Right lobe of liver (tissue), 6 donors: ENCODE data around the gene TTC6. TPM values are rescaled to one million over a fixed set of nuclear protein-coding genes. Genes with fewer than 3 reads are reported as not detected.

Experiments used
- ATAC-seq, 4 donors: fragments of 200-7000 bp; cut with Tn5 transposase; one replicate each; pipeline ENCODE4 v1.9.1; 2020; ENCODE audit warnings: mild to moderate bottlenecking in 4 of 4, moderate library complexity in 4 of 4
- DNase-seq, 3 donors: peaks; one replicate each; pipeline ENCODE4 v3.0.0-alpha.2; 2020
- H3K27ac ChIP-seq, 3 donors: fragments of 200-600 bp; one replicate each; pipeline ENCODE4 v1.8.0; 2022
- H3K27me3 ChIP-seq, 2 donors: fragments of 200-600 bp; one replicate each; pipeline ENCODE4 v1.8.0; 2022
- H3K36me3 ChIP-seq, 4 donors: fragments of 200-600 bp; sonication (generic) in 1 of 4; one replicate each; pipeline versions ENCODE4 v1.5.1 to v1.8.0; 2017 to 2022; ENCODE audit warnings: control low read depth in 1 of 4
- H3K4me1 ChIP-seq, 4 donors: fragments of 200-600 bp; sonication (generic) in 1 of 4; one replicate each; pipeline versions ENCODE4 v1.5.1 to v1.8.0; 2017 to 2022; ENCODE audit warnings: control low read depth in 1 of 4
- H3K4me3 ChIP-seq, 3 donors: fragments of 200-600 bp; one replicate each; pipeline ENCODE4 v1.8.0; 2022
- H3K9me3 ChIP-seq, 4 donors: fragments of 200-600 bp; sonication (generic) in 1 of 4; one replicate each; pipeline versions ENCODE4 v1.5.1 to v1.8.0; 2017 to 2022; ENCODE audit warnings: control low read depth in 1 of 4
- POLR2A ChIP-seq: fragments of 450-650 bp; IDR thresholded peaks from one replicate; pipeline ENCODE4 v1.6.1; 2017; ENCODE audit warnings: antibody characterized with exemption, mild to moderate bottlenecking
- WGBS: methylation state at CpG from one replicate; pipeline ENCODE4 v1.1.6; 2018; ENCODE audit warnings: low coverage, low lambda C conversion rate; ENCODE audit not compliant: insufficient coverage; ENCODE audit errors: missing lambda C conversion rate; 5-methylcytosine and 5-hydroxymethylcytosine counted together
- intact Hi-C, 2 donors: fragments of 100-400 bp; cut with DNase I; formaldehyde crosslinking; loops; one replicate each; pipeline versions ENCODE4 v1.11.2 to v1.14.1; 2022
- total RNA-seq, 6 experiments: library from RNA; depleted of rRNA in 2 of 6; stranded (reverse); fragments of >200 nt in 2 of 6; fragmentation: NEBNext Ultra II Directional in 3 of 6; extraction: Animal tissue kit (Norgen Biotek cat#: 25700) in 3 of 6; gene quantifications; one replicate each; pipeline versions ENCODE4 v1.1.0 to v1.2.4, GENCODE V29; 2016 to 2023
- TF ChIP-seq, protein P1 (sequence below), 4 donors: fragments of 200-600 bp in 3 of 4; fragments of 450-650 bp in 1 of 4; IDR thresholded peaks; one replicate each; pipeline versions ENCODE4 v1.5.1 to v1.8.0; 2016 to 2022; ENCODE audit warnings: antibody characterized with exemption in 4 of 4, mild to moderate bottlenecking in 2 of 4
- donor health status: DM: no; HTN: yes; CAD: no.
- donor health status: DM: no; HTN: no; CAD: no.
- donor health status: DM: no; HTN: no; CAD: no.
- donor health status: DM: no; HTN: yes; CAD: no.
- donor health status: DM: no; HTN: yes; CAD: no.

The TTC6 gene
- total RNA-seq, 6 experiments from 2014 or later, result 3.7 to 10.4 (median 4.6) TPM

DNA sequence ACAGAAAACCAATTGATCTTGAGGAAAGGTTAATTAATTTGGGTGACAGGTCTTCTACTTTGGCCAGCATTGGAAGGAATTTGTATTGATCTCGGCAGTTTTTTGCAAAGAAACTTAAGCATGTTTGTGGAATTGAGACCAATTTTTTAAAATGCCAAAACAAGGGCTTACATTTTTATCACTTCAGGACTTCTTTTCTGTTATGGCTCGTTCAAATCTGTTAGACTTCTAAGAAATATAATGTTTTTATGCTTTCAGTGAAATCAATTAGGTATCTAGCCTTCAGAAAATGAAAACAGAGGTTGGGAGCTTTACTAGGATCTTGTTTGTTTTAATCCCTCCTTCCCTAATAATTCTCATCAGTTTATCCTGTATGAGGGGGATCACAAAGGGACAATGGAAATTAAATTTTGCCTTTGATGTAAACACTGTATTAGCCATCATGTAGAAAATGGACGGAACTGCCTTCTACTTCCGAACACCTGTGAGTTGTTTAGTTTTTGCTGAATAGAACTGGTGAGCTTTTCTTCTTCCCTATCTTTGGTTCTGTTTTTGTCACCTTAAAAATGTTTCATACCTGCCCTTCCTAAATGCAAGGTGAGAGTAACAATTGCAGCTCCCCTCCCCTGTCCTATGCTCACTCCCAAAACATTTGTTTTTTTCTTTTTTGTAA is 8.2 kb upstream of the TTC6 start:
- Histone ChIP-seq H3K9me3 (no peaks in the 10 kb centered on the region), H3K4me1 (peaks cover 0 to 19% (median 0%) of the 10 kb centered on the region in 4 donors), H3K27ac (peak overlapping the region; percentile 88 to 97 (median 93)), H3K27me3 (no peaks in the 10 kb centered on the region), H3K36me3 (no peaks in the 10 kb centered on the region), H3K4me3 (peak overlapping the region; percentile 20 to 85 (median 65))
- intact Hi-C loops, result no loop called here
- TF ChIP-seq POLR2A, result no peak
- TF ChIP-seq, protein P1, sequence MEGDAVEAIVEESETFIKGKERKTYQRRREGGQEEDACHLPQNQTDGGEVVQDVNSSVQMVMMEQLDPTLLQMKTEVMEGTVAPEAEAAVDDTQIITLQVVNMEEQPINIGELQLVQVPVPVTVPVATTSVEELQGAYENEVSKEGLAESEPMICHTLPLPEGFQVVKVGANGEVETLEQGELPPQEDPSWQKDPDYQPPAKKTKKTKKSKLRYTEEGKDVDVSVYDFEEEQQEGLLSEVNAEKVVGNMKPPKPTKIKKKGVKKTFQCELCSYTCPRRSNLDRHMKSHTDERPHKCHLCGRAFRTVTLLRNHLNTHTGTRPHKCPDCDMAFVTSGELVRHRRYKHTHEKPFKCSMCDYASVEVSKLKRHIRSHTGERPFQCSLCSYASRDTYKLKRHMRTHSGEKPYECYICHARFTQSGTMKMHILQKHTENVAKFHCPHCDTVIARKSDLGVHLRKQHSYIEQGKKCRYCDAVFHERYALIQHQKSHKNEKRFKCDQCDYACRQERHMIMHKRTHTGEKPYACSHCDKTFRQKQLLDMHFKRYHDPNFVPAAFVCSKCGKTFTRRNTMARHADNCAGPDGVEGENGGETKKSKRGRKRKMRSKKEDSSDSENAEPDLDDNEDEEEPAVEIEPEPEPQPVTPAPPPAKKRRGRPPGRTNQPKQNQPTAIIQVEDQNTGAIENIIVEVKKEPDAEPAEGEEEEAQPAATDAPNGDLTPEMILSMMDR (IDR thresholded peaks at IDR 0.05), result no peak
- no peak for DNase-seq
- WGBS, result 0% methylated on average over 4 of the region's 4 CpGs
- ATAC-seq, result no peak

DNA sequence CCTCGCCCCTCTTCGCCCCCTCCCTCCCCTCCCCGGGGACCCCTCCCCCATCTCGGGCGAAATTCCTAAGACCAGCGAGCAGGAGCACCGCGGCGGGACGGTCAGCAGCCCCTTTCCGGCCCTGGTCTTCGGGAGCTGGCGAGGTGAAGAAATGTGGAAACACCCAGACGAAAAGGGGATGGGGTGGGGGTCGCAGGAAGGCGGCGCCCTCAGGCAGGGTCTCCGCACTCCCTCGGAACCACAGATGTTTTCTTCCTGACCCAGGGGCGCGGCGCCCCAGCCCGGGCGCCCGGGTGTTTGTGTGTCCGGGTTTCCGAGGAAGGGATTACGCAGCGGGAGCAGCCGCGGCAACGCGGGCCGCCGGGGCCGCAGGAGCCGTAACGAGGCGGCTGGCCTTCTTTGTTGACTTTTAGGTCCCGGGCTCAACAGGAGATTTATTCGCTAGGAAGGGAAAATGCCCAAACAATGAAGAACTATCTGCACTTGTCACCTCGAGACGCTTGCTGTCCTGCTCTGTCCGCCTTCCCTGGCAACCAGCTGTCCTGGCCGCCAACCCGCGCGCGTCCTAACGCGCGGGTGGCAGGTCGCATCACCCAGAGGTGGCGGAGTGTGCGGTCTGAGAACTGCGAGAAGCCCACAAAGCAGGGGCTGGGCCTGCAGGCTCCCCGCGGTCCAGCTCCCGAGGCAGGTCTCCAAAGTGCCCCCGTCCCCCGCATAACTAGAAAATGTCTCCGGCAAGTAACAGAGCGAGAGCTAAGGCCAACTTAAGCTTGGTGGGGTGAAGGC is 7.4 kb upstream of the TTC6 start:
- no peaks in the 10 kb centered on the region for H3K36me3 ChIP-seq
- peak; percentile 10 to 32 (median 12) for ATAC-seq
- peak overlapping the region; percentile 20 to 85 (median 65) for H3K4me3 ChIP-seq
- no peaks in the 10 kb centered on the region for H3K27me3 ChIP-seq
- WGBS, result 5% methylated on average over 40 of the region's 63 CpGs
- intact Hi-C loops, result no loop called here
- TF ChIP-seq, protein P1 (IDR thresholded peaks at IDR 0.05), result no peak
- TF ChIP-seq POLR2A, result no peak
- peak in 1 of 3 donors; percentile 38 for DNase-seq
- H3K4me1 ChIP-seq, result peaks cover 0 to 15% (median 0%) of the 10 kb centered on the region in 4 donors
- no peaks in the 10 kb centered on the region for H3K9me3 ChIP-seq
- H3K27ac ChIP-seq, result peak overlapping the region; percentile 88 to 97 (median 93)

DNA sequence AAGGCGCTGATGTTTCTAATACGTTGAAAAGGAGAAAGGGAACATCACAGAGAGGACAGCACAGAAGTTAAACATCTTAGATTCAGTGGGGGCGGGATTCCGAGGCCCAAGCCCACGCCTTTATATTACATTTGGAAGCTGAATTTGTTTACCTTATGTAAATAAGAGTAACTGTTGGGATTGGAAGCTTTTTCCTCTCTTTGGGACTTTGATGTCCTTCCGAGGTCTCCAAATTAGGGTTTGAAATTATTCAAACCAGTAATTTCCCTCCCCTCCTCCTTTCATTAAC is 6.8 kb upstream of the TTC6 start:
- Histone ChIP-seq H3K4me3 (peak overlapping the region; percentile 59 to 85 (median 65)), H3K36me3 (no peaks in the 10 kb centered on the region), H3K27me3 (no peaks in the 10 kb centered on the region), H3K27ac (peak overlapping the region; percentile 88 to 97 (median 93)), H3K9me3 (no peaks in the 10 kb centered on the region), H3K4me1 (peaks cover 0 to 15% (median 0%) of the 10 kb centered on the region in 4 donors)
- TF ChIP-seq, protein P1 (IDR thresholded peaks at IDR 0.05), result no peak
- no peak for TF ChIP-seq POLR2A
- intact Hi-C loops, result no loop called here
- peak; percentile 2 to 39 (median 14) for ATAC-seq
- no peak for DNase-seq
- 0% methylated on average over 6 of the region's 6 CpGs for WGBS

DNA sequence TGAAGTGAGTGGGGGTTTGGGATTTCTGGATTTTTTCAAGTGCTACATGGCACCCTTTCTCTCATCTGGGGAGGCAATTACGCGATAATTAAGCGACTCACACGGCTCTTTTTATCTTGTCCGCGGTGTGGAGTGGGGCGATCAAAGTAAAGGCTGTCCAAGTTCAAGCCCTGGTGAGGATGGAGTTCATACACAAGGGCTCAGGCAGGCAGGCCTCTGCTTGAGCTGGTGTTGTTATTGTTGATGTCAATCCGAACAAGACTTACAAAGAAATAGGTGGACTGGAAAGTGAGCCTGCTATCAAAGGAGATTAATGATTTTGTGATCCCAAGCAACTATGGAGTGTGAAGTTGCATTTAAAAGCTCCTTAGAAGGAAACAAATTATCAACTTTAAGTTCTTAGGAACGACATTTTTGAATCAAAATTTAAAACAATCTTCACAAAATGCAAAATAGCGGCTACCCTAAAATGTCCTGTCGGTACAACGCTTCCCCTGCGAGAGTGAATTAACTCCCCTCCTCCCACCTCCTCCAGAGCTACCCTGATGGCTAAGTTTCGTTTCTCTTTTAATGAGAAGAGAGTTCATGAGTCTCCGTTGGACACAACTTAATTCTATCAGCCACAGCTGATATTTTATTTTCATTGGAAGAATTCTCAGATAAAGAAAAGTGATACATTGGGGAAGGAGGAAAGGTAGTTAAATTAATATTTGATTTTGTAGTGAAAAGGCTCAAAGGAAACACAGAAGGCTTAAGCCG is 6.3 kb upstream of the TTC6 start:
- intact Hi-C loops, result no loop called here
- Histone ChIP-seq H3K27ac (peak overlapping the region; percentile 88 to 97 (median 93)), H3K9me3 (no peaks in the 10 kb centered on the region), H3K36me3 (no peaks in the 10 kb centered on the region), H3K4me3 (peak overlapping the region; percentile 59 to 85 (median 65)), H3K27me3 (no peaks in the 10 kb centered on the region), H3K4me1 (peaks cover 0 to 15% (median 0%) of the 10 kb centered on the region in 4 donors)
- TF ChIP-seq, protein P1 (IDR thresholded peaks at IDR 0.05), result no peak
- no peak for TF ChIP-seq POLR2A
- WGBS, result 3% methylated on average over 16 of the region's 16 CpGs
- ATAC-seq, result peak in 3 of 4 donors; percentile 11 to 15 (median 13)
- DNase-seq, result no peak
